Suprapubic skin (tissue), 4 donors: ENCODE measurements around the gene DNAL1. TPM values are rescaled to one million over a fixed set of nuclear protein-coding genes. Genes with fewer than 3 reads are reported as not detected.

ENCODE experiments used
- DNase-seq, 2 donors: peaks; one replicate each; pipeline ENCODE4 v3.0.0-alpha.2; 2019; ENCODE audit warnings: low spot score in 2 of 2
- H3K27ac ChIP-seq: fragments of 200-600 bp; sonication (generic); one replicate; pipeline ENCODE4 v1.5.1; 2019
- H3K27me3 ChIP-seq: fragments of 200-600 bp; sonication (generic); one replicate; pipeline ENCODE4 v1.5.1; 2019
- H3K36me3 ChIP-seq: fragments of 200-600 bp; sonication (generic); one replicate; pipeline ENCODE4 v1.5.1; 2019
- H3K4me1 ChIP-seq: fragments of 200-600 bp; sonication (generic); one replicate; pipeline ENCODE4 v1.5.1; 2019
- H3K4me3 ChIP-seq: fragments of 200-600 bp; sonication (generic); one replicate; pipeline ENCODE4 v1.5.1; 2019; ENCODE audit warnings: mild to moderate bottlenecking
- H3K9me3 ChIP-seq: fragments of 200-600 bp; sonication (generic); one replicate; pipeline ENCODE4 v1.5.1; 2019
- EP300 ChIP-seq: sonication (generic); formaldehyde crosslinking; IDR thresholded peaks from one replicate; pipeline ENCODE4 v1.6.1; 2017; ENCODE audit warnings: antibody characterized with exemption
- POLR2A ChIP-seq, 2 donors: fragments of 450-650 bp; IDR thresholded peaks; one replicate each; pipeline ENCODE4 v1.6.1; 2017; ENCODE audit warnings: antibody characterized with exemption in 2 of 2, mild to moderate bottlenecking in 2 of 2, moderate library complexity in 2 of 2
- POLR2AphosphoS5 ChIP-seq, 3 donors: sonication (generic); formaldehyde crosslinking; IDR thresholded peaks; one replicate each; pipeline ENCODE4 v1.6.1; 2017; ENCODE audit warnings: antibody characterized with exemption in 3 of 3
- WGBS: methylation state at CpG from one replicate; pipeline ENCODE4 v1.1.5; 2018; 5-methylcytosine and 5-hydroxymethylcytosine counted together
- total RNA-seq, 4 donors: library from RNA; depleted of rRNA; stranded (reverse); fragments of >200 nt; gene quantifications; one replicate each; pipeline ENCODE4 v1.1.0, GENCODE V29; 2016
- TF ChIP-seq, protein P1 (sequence below), 2 donors: fragments of 200-600 bp in 1 of 2; fragments of 450-650 bp in 1 of 2; sonication (generic) in 1 of 2; IDR thresholded peaks; one replicate each; pipeline ENCODE4 v1.5.1; 2016 to 2019; ENCODE audit warnings: antibody characterized with exemption in 2 of 2, mild to moderate bottlenecking in 1 of 2, moderate library complexity in 1 of 2

Gene DNAL1
- total RNA-seq, 4 donors from 2014 or later = 1.8 to 3.6 (median 2.6) TPM

DNA sequence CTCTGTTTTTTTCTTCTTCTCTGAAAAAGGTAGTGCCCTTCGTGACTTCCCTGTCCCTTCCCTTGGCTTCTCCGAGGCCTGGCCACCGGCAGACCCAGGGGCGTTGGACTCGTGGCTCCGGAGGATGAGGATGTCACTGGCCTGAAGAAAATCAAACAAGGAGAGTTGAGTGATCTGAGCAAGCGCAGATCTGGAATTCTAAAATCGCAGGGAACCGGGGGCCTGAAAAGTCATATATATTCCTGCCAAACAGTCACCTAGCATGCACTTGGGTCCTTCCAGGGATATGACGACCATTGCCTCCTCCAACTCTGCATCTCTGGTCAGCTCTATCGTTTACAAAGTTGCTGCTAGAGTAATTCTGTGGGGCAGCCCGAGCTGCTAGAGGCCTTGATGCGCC, 74.6 kb downstream of the DNAL1 start:
- Histone ChIP-seq H3K4me3 (no peak overlapping the region), H3K9me3 (no peaks in the 10 kb centered on the region), H3K27me3 (no peaks in the 10 kb centered on the region), H3K27ac (no peak overlapping the region), H3K4me1 (peaks cover 35% of the 10 kb centered on the region), H3K36me3 (peaks cover 83% of the 10 kb centered on the region)
- no peak for DNase-seq
- TF ChIP-seq, protein P1, sequence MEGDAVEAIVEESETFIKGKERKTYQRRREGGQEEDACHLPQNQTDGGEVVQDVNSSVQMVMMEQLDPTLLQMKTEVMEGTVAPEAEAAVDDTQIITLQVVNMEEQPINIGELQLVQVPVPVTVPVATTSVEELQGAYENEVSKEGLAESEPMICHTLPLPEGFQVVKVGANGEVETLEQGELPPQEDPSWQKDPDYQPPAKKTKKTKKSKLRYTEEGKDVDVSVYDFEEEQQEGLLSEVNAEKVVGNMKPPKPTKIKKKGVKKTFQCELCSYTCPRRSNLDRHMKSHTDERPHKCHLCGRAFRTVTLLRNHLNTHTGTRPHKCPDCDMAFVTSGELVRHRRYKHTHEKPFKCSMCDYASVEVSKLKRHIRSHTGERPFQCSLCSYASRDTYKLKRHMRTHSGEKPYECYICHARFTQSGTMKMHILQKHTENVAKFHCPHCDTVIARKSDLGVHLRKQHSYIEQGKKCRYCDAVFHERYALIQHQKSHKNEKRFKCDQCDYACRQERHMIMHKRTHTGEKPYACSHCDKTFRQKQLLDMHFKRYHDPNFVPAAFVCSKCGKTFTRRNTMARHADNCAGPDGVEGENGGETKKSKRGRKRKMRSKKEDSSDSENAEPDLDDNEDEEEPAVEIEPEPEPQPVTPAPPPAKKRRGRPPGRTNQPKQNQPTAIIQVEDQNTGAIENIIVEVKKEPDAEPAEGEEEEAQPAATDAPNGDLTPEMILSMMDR (IDR thresholded peaks at IDR 0.05) = no peak
- TF ChIP-seq POLR2A (IDR thresholded peaks at IDR 0.05) = no peak
- TF ChIP-seq POLR2AphosphoS5 (IDR thresholded peaks at IDR 0.05) = no peak
- no peak for TF ChIP-seq EP300
- WGBS = 91% methylated on average over 13 of the region's 13 CpGs

DNA sequence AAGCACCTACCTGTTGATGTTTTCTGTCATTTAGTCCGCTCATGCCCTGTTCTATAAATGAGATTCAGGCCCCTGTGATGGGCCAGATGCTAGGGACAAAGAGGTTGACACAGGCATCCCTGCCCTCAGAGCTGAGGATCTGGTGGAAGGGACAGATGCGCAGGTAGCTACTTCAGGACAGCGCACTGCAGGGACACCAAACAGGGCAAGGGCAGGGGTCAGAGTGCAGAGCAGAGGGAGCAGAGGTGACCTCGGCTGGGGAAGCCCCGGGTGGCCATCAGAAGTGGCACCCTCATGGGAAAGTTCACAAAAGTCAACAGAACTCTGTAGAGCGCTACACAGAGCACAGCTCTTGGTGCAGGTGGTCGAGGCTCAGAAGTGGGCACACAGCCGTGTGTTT, 75.0 kb downstream of the DNAL1 start:
- Histone ChIP-seq H3K27me3 (no peaks in the 10 kb centered on the region), H3K9me3 (no peaks in the 10 kb centered on the region), H3K36me3 (peaks cover 83% of the 10 kb centered on the region), H3K4me1 (peaks cover 35% of the 10 kb centered on the region), H3K27ac (no peak overlapping the region), H3K4me3 (no peak overlapping the region)
- no peak for DNase-seq
- no peak for TF ChIP-seq POLR2A (IDR thresholded peaks at IDR 0.05)
- TF ChIP-seq POLR2AphosphoS5 (IDR thresholded peaks at IDR 0.05) = no peak
- TF ChIP-seq, protein P1 (IDR thresholded peaks at IDR 0.05) = no peak
- TF ChIP-seq EP300 = no peak
- WGBS = 89% methylated on average over 8 of the region's 8 CpGs

DNA sequence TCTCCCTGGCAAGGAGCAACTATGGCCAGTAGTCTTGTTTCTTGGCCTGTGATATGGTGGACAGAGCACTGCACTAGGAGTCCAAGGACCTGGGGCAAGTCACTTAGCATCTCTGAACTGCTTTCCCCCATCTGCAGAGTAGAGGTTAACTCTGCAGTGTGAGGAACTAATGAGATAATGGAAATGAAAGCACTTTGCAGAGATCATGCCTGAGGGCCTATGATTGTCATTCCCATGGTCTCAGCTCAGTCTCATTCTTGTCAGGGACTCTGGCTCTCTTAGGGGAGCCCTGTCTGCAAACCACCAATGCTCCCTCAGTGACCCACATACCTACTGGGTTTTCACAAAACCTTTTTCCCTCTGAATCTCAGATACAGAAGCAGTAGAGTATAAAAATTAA, 75.8 kb downstream of the DNAL1 start:
- no peaks in the 10 kb centered on the region for H3K27me3 ChIP-seq
- H3K27ac ChIP-seq = no peak overlapping the region
- no peak overlapping the region for H3K4me3 ChIP-seq
- no peak for DNase-seq
- TF ChIP-seq POLR2AphosphoS5 (IDR thresholded peaks at IDR 0.05) (no peak), EP300 (no peak)
- TF ChIP-seq, protein P1 (IDR thresholded peaks at IDR 0.05) = no peak
- no peaks in the 10 kb centered on the region for H3K9me3 ChIP-seq
- H3K4me1 ChIP-seq = peaks cover 39% of the 10 kb centered on the region
- H3K36me3 ChIP-seq = peaks cover 88% of the 10 kb centered on the region

DNA sequence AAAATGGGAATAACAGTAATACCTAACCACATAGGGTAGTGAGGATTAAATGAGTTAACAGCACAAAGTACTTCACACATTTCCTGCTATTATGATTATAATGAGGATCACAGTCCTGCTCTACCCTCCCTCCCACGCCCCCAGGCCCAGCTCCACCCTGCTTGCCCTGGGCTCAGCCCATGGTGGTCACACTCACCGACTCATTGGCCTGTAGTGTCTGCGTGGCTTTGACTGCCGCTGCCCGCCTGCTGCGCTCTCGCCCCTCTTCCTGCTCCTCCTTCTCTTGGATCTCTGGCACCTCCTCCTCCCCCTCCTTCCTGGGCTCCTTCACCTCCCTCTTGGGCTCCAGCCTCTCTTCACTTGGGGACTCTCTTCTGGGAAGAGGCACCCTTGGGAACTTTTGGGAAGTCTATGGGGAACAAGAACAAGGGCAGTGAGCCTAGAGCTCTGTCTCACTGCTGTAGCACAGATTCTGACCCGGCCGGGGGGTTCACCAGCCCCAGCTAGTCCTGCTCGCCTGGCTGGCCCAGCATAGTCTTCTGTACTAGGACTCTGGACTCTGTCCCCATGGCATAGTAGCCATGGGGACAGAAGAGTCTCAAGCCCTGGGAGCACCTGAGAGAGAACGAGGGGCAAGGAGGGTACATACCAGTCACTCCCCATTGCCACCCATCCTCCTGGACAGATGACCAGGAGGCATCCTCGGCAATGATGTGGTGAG, 76.5 kb downstream of the DNAL1 start:
- Histone ChIP-seq H3K27me3 (no peaks in the 10 kb centered on the region), H3K27ac (no peak overlapping the region), H3K9me3 (no peaks in the 10 kb centered on the region), H3K4me1 (peaks cover 44% of the 10 kb centered on the region), H3K36me3 (peaks cover 90% of the 10 kb centered on the region), H3K4me3 (no peak overlapping the region)
- WGBS = 85% methylated on average over 12 of the region's 12 CpGs
- DNase-seq = no peak
- TF ChIP-seq, protein P1 (IDR thresholded peaks at IDR 0.05) = no peak
- TF ChIP-seq POLR2A (IDR thresholded peaks at IDR 0.05) (no peak), POLR2AphosphoS5 (IDR thresholded peaks at IDR 0.05) (no peak)

DNA sequence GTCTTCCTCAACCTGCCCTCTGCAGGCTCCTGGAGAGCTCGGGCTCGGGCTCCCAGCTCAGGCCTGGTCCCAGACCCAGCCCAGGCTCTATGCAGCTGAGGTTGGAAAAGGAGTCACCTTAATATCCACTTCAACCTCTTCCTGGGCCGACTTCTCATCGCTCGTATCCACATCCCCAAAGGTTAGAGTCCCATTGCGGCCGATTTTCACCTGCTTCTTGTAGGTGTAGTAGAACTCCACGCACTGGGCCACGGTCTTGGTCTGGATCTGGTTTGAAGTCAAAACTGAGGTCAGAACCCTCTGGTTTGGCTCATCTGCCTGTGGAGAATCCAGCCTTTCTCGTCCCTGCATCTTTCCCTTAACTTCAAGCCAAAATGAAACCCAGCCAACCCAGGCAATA, 77.8 kb downstream of the DNAL1 start:
- WGBS = 88% methylated on average over 10 of the region's 10 CpGs
- Histone ChIP-seq H3K4me1 (peaks cover 56% of the 10 kb centered on the region), H3K27me3 (no peaks in the 10 kb centered on the region), H3K4me3 (no peak overlapping the region), H3K36me3 (peaks cover 94% of the 10 kb centered on the region), H3K27ac (no peak overlapping the region), H3K9me3 (no peaks in the 10 kb centered on the region)
- no peak for DNase-seq
- TF ChIP-seq EP300 = no peak
- no peak for TF ChIP-seq POLR2AphosphoS5 (IDR thresholded peaks at IDR 0.05)
- TF ChIP-seq POLR2A (IDR thresholded peaks at IDR 0.05) = no peak
- TF ChIP-seq, protein P1 (IDR thresholded peaks at IDR 0.05) = no peak
